RWPE1 (cell line): ENCODE measurements around the gene PPP1R1A.

Experiments used
- CTCF ChIA-PET: fragments of 350-600 bp; sonication (Branson Sonifier 250); formaldehyde crosslinking; extraction: SDS; loops from one replicate; lab custom pipeline; 2021; lab: Yijun Ruan, JAX
- POLR2A ChIA-PET: fragments of 400-600 bp; formaldehyde crosslinking; extraction: SDS; loops from one replicate; lab custom pipeline; 2020; ENCODE audit warnings: antibody characterized with exemption; ENCODE audit not compliant: low non-redundant PET; lab: Yijun Ruan, JAX
- DNase-seq: peaks from one replicate; pipeline ENCODE4 v3.0.0; 2012; ENCODE audit warnings: low spot score
- H3K27ac ChIP-seq: fragments of 450-650 bp; 2 replicates; pipeline ENCODE4 v1.5.1; 2017
- CTCF ChIP-seq: fragments of 450-650 bp; conservative IDR thresholded peaks from 2 replicates; pipeline ENCODE4 v1.5.1; 2017; ENCODE audit warnings: low read depth, mild to moderate bottlenecking

PPP1R1A gene

GRCh38 chr12:54541751-54542290 lies 46.6 kb downstream of the PPP1R1A start:
- no peak for DNase-seq
- POLR2A ChIA-PET, result no interaction called here
- TF ChIP-seq CTCF, result no peak
- no peak overlapping the region for H3K27ac ChIP-seq
- CTCF ChIA-PET, result interaction anchor here (0.7 kb wide), 1 partner anchor 142 kb away, joined by 3 read pairs; no protein-coding TSS in a partner anchor

DNA sequence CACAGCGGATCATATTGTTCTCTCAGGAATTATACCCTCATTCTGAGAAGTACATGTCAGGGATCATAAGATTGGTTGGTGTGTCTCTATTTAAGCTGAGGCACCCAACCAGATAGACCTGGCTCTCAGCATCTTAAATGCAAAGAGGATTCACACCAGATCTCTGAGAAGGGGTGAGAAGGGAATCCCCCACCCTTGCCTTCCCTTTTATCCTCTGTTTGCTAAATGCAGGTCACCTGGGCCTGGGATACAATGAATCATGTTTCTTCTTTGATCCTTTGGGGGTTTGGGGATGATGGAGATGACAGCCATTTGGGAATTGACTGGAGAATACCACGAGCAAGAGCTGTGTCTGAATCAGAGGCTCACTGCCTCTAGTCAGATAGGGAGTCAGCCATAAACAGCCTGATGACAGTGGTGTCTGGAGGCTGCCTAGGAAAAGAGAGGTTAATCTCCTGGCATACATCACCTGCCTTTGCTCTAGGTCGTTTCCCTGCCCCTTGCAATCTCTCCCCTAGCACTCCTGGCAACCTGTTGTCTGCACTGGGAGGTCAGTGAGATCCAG lies 50.2 kb downstream of the PPP1R1A start:
- no peak for TF ChIP-seq CTCF
- no peak for DNase-seq
- no peak overlapping the region for H3K27ac ChIP-seq
- ChIA-PET CTCF (interaction anchor here (0.7 kb wide), 1 partner anchor 117 kb away, joined by 3 read pairs; no protein-coding TSS in a partner anchor), POLR2A (no interaction called here)

DNA sequence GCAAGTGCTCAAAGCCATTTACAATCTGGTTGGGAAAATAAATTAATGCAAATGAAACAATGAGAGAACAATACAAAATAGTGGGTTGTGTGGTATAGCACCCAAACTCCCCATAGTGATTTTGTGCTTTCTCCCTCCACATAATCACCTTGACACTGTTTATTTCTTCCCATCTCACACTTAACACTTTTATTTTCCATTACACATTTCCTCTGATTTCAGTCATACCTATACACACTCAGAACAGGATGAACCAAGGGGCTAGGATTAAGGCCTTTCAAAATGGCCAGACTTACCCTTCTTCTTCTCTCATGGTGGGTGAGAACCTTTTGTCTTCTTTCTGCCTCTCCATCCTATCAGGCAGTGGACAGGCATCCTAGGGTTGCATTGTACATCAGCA lies 53.0 kb downstream of the PPP1R1A start:
- ChIA-PET CTCF (no interaction called here), POLR2A (no interaction called here)
- no peak for TF ChIP-seq CTCF
- DNase-seq, result no peak
- no peak overlapping the region for H3K27ac ChIP-seq

- ChIA-PET CTCF (no interaction called here), POLR2A (no interaction called here)
- no peak for DNase-seq
- no peak overlapping the region for H3K27ac ChIP-seq
- TF ChIP-seq CTCF, result no peak
Measured at GRCh38 chr12:54529581-54529980, 58.9 kb downstream of the PPP1R1A start.
